ENCODE data around the gene F13A1. TPM values are rescaled to one million over a fixed set of nuclear protein-coding genes. Genes with fewer than 3 reads are reported as not detected.

F13A1 gene
- total RNA-seq, 1 donor from 2014 or later, result 100 TPM

DNA sequence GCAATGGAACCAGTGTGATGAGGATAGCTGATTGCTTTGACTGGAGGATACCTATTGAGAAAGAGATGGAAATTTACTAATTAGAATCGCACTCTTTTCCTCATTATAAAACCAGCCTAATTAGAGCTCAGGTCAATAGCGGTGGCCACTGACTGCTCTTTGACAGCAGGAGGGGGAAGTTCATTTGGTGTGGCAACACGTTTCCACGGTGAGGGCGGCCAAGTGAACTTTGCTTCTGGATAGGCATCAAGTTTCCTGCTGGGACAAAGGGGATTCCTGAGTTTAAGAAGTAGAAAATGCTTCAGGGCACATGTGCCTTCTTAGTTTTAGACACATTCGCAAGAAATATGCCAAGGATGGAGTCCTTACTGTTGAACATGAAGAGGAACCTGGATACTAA is 168.4 kb downstream of the F13A1 start:
- DNase-seq, result no peak
- no peak for ATAC-seq
- intact Hi-C loops (cut with micrococcal nuclease), result no loop called here

DNA sequence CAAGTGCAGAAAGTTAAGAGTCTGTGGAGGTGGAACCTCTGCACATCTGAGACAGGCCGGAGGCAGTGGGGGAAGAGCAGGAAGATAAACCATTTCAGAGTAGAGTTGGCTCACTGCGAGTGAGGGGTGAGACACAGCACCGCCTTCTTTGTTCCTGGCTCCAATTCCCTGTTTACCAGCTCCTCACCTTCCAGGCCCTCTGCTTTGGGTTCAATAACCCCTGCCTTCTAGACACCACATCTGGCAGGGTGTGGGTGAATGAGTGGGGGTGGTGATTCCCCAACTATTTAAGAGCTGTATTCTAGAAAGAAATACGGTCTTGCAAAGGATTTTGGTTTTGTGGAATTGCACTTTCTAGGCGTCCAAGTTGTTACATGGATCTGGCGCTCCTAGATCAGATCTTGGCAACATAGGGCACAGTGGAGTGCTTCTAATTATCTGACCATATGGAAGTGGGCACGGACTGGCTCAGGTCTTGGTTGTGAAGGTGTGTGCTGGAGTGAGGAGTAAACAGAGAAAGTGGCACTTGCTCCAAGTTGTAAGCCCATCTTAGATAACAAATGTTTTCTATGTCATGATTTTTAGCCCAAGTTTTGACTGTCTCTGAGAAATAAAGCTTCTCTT is 172.2 kb downstream of the F13A1 start:
- DNase-seq (no peak), ATAC-seq (no peak)
- intact Hi-C loops (cut with micrococcal nuclease), result no loop called here

DNA sequence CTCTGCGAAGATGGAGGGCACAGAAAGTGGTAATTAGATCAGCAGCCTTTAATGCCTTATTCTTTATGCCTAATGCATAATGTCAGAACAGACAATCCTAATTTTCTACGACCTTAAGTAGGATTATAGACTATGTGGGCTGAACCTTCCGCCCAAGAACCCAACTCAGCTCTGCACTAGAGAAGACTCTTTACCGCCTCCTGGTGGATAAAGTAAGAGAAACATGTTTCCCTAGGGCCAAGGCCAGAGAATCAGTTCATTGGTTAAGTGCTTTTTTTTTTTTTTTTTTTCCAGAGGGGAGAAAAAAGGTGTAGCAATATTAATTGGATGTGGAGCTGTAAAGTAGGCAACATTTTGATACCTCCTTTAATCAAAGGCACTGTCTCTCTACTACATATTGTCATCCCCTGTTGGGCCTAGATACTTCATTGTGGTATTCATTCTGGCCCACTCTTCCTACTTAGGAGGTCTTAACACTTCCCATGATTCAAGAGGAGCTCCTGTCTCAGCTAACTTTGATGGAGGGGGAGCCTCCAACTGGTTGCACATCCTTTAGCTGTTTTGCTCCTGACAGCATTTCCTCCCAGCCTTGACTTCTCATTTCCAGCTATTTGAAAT is 188.9 kb downstream of the F13A1 start:
- ATAC-seq, result no peak

DNA sequence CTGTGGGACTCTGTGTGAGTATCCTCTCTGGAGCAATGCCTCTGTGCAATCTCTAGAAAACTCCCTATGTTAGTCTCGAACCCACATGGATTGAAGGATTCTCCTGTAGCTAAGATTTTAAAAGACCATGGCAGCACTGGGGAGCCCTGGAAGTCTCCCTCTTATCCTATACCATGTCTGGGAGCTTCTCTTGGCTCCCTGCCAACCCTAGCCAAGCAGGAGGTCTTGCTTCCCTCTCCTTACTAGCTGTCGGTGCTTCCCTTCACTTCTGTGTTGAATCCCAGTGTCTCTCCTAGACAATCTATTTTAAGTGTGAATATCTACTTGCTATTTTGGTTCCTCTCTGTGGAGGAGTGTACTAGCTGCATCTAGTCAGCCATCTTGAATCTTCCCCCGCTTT is 195.0 kb downstream of the F13A1 start:
- intact Hi-C loops (cut with micrococcal nuclease), result no loop called here
- no peak for ATAC-seq
- no peak for DNase-seq

More for the DNA sequence above, 188.9 kb downstream of the F13A1 start:
- DNase-seq, result no peak
- intact Hi-C loops (cut with micrococcal nuclease), result no loop called here

DNA sequence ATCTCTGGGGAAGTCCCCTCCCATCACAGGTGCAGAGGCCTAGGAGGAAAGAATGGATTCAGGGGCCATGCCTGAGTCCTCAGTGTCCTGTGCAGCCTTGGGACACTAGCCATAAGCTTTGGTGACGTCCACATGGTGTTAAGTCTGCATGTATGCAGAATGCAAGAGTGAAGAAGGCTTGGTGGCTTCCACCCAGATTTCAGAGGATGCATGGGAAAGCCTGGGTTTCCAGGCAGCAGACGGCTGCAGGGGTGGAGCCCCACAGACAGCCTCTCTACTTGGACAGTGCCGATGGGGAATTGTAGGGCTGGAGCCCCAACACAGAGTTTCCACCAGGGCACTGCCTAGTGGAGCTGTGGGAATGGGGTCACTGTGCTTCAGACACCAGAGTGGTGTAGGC is 196.7 kb downstream of the F13A1 start:
- no peak for ATAC-seq
- intact Hi-C loops (cut with micrococcal nuclease), result no loop called here
- DNase-seq, result no peak

DNA sequence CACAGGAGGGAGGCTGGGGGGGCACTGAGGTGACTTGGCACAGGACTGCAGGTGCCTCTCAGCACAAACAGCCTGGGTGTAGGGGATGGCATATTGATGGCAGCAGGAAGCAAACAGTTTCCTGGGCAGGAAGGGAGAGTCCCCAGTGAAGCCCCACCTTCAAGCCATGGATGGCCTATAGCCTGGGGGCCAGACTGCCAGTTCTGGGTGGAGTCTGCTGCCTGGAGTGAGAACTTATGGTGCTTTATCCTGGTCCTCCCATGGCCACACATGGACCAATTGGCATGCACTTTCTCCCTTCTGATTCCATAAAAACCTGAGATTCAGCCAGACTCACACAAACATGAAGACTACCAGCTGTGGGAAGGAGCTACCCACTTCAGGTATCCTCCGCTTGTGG is 198.5 kb downstream of the F13A1 start:
- intact Hi-C loops (cut with micrococcal nuclease), result no loop called here
- no peak for ATAC-seq
- no peak for DNase-seq

DNA sequence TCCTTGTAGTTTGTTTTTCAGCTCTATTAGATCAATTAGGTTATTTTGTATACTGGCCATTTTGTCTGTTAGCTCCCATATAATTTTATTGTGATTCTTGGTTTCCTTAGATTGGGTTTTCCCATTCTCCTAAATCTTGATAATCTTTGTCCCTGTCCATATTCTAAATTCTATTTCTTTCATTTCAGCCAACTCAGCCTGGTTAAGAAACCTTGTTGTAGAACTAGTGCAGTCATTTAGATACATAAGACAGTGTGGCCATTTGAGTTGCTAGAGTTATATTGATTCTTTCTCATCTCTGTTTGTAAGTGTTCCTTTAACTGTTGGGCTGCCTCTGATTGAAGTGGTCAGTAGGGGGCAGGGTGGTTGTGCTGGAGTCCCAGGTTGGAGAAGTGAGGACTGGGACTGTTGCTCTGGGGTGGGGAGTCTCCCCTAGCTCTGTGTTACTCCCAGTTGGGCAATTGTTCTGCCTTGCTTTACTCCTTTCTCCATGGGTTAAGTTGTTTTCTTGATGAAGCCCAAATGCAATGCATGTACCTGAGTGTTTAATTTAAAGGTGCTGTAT is 214.9 kb downstream of the F13A1 start:
- intact Hi-C loops (cut with micrococcal nuclease), result no loop called here
- DNase-seq (no peak), ATAC-seq (no peak)

Small RNA genes lying within 50 kb of the gene (microRNA-seq; reads per million reads assigned to microRNA genes)
- not detected for gene MIR5683 (ENCODE audit: borderline number of aligned reads)
- not detected for gene MIR7853 (ENCODE audit: borderline number of aligned reads)

Measured in left ventricle myocardium superior (tissue), 1 donor.